Epithelial cell of proximal tubule (primary cell): Measurements from ENCODE around the gene ROCK2. TPM values are rescaled to one million over a fixed set of nuclear protein-coding genes. Genes with fewer than 3 reads are reported as not detected.

ENCODE experiments used
- DNase-seq: peaks from one replicate; pipeline ENCODE4 v3.0.0-alpha.2; 2011; ENCODE audit warnings: low read depth
- H3K4me3 ChIP-seq: 2 replicates; pipeline ENCODE4 v1.5.1; 2011; ENCODE audit warnings: low read depth, mild to moderate bottlenecking, low read length
- CTCF ChIP-seq: conservative IDR thresholded peaks from 2 replicates; pipeline ENCODE4 v1.5.1; 2012; ENCODE audit warnings: low read depth, mild to moderate bottlenecking, low read length
- total RNA-seq: library from RNA; depleted of rRNA; stranded (reverse); fragments of >200 nt; gene quantifications from 2 replicates; pipeline ENCODE4 v1.2.3, GENCODE V29; 2015

Gene ROCK2
- total RNA-seq, 1 donor from 2014 or later, result 22.2 TPM

DNA sequence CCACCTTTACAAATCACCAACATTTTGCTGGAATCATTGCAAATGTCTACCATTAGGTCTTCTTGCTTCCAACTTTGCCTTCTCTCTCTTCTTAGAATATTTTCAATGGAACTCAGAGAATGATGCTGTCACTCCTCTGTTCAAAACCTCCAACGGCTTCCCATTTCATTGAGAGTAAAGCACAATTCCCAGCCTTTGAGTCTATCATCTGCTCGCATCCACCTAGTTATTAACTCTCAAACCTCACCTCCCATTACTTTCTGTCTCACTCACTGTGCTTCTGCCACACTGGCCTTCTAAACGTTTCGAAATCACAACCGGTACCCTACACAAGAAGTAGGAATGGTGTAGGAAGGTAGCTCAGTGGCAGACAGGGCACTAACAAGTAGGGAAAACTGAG, 40.0 kb downstream of the ROCK2 start:
- no peak overlapping the region for H3K4me3 ChIP-seq
- no peak for DNase-seq
- TF ChIP-seq CTCF, result no peak

DNA sequence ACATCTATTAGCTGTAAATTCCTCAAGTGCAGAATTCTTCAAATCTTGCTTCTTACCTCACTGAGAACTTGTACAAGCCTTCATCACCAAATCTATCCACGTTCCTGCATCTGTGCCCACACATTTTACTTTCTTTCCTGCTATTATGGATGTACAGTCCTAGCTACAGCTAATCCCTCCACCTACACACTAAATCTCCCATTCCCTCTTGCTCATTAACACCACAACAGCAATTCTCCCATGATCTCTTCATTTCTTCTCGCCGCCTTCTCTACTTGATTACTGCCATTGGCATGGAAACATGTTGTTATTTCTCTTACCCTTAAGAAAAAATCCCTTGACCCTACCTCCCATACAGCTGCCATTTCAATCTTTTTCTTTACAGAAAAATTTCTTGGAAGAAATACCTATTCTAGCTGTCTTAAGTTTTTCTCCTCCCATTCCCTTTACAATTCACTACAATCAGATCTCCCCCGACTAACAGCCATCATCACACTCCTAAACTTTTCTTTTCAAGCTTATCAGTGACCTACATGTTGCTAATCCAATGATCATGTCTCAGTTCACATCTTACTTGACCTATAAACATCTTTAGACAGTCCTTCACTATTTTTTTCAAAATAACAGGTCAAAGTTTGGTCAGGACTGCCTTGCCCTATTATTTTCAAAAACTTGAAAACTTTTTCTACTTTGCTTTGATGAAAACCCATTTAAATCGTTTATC, 41.0 kb downstream of the ROCK2 start:
- no peak for TF ChIP-seq CTCF
- DNase-seq, result no peak
- H3K4me3 ChIP-seq, result no peak overlapping the region

GRCh38 chr2:11299439-11299838, 45.0 kb downstream of the ROCK2 start:
- no peak for TF ChIP-seq CTCF
- no peak for DNase-seq

DNA sequence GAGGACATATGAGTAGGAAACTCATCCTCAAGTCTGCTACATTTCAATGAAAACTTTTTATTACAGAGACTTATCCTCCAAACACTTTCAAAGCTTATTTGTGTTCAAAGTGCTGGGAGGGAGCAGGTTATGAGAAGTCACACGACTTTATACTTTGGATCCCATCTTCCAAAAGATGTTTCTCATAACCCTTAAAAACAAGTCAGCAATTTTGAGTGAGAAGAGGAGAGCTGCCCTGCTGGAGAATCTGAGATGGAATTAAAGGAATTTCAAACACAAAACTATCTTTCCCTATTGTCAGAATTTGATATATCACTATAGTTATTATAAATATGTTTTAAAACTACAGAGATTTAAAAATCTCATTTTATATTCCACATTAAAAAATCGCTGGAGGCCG, 45.8 kb downstream of the ROCK2 start:
- no peak for DNase-seq
- no peak overlapping the region for H3K4me3 ChIP-seq
- TF ChIP-seq CTCF, result no peak

More at GRCh38 chr2:11299439-11299838, 45.0 kb downstream of the ROCK2 start:
- H3K4me3 ChIP-seq, result no peak overlapping the region

- TF ChIP-seq CTCF, result no peak
- no peak for DNase-seq
- no peak overlapping the region for H3K4me3 ChIP-seq
Observed at GRCh38 chr2:11296401-11296800, 48.0 kb downstream of the ROCK2 start.

DNA sequence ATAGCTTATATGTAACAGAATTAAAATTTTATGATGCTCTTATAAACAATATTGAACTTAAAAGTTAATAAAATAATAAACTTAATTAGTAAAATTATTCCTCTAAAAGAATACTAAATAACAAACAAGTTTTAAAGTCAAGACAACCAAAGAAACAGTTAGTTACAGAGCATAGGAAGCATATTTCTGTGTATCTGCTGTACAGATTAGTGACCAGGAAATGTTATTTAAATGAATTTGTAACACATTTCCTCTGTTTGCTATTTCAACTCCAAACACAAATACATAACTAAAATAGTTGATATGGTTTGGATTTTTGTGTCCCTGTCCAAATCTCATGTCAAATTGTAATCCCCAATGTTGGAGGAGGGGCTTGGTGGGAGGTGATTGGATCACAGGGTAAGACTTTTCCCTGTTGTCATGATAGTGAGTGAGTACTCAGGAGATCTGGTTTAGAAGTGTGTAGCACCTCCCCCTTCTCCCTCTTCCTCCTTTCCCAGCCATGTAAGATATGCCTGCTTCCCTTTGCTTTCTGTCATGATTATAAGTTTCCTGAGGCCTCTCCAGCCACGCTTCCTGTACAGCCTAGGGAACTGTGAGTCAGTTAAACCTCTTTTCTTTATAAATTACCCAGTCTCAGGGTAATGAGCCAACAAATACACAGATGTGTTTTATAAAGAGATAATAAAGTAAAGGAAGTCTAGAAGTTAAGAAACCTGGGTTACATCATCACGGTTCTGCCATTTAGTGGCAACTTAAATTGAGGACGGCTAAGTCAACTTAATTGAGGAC, 51.8 kb downstream of the ROCK2 start:
- TF ChIP-seq CTCF, result no peak
- no peak for DNase-seq
- no peak overlapping the region for H3K4me3 ChIP-seq
